NOMO-1 treated with dmso at 0.1 percent for 144 hours (cell line): ENCODE data around the gene DMGDH.

ENCODE experiments used
- DNase-seq: peaks from one replicate; lab custom pipeline; 2025; ENCODE audit not compliant: unreplicated experiment; lab: John Stamatoyannopoulos, UW

DMGDH gene

DNA sequence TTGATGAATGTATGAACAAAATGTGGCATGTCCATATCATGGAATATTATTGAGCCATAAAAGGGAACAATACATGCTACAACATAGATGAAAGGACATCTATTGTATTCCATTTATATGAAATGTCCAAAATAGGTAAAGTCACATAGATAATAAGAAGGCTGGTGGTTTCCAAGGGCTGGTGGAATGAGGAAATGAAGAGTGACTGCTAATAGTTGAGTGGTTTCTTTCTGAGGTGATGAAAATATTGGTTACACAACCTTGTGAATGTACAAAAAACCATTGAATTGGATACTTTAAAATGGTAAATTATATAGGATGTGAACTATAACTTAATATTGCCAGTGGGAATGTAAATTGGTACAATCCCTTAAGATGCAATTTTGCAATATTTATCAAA, 89.6 kb downstream of the DMGDH start:
- peak; percentile 42 for DNase-seq

DNA sequence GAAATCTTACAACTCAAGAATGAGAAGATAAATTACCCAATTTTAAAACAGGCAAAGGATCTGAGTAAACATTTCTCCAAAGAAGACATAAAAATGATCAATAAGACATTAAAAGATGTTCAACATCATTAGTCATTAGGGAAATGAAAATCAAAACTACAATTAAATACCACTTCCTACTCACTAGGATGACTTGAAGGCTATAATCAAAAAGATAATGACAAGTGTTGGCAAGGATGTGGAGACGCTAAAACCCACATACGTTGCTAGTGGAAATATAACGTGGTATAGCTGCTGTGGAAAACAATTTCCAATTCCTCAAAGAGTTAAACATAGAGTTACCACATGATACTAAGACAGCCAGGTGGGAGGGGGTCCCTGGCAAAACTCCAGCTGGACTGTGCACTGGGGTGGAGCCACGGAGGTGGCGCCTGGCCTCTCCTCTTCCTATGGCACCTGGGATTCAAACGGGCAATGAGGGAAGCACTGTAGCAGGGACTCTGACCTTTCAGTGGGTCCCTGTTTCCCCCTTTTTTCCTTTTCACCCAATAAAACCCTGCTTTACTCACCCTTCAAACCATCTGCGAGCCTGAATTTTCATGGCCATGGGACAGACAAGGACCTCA, 90.2 kb downstream of the DMGDH start:
- DNase-seq: no peak

DNA sequence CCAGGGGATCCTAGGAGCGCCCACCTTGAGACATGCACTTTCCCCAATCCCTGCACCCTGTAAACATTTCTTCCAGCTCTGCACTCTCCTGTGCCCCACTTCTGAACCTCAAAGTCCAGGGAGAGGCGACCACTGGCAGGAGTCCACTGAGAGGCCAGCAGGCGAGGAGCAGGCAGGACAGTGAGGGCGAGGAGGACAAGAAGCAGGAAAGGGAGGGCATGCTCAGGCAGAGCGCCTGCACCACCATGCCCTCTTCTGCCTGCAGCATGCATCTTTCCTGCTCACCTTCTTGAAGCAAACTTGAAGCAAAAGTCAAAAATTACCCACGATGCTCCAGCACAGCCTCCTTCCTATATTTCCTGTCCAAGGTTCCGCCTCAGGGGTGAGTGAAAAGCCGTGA, 94.4 kb downstream of the DMGDH start:
- no peak for DNase-seq

DNA sequence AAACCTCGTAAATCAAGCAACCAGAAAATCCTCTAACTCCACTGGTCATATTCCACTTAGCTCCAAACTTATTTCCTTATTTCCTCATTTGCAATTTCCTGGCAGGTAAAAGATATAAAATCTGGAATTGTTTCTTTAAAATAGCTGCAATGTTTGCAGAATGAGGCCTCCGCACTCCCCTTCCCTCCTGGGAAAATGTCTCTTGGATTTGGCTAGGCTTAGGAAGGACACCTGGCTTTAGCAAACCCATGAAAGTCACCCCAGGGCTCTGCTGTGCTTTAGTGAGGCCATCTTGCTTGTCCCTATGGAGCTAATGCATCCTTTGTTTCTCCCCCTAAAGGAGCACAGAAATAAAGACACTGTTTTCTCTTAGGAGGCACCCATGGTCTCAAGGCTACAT, 94.9 kb downstream of the DMGDH start:
- no peak for DNase-seq

DNA sequence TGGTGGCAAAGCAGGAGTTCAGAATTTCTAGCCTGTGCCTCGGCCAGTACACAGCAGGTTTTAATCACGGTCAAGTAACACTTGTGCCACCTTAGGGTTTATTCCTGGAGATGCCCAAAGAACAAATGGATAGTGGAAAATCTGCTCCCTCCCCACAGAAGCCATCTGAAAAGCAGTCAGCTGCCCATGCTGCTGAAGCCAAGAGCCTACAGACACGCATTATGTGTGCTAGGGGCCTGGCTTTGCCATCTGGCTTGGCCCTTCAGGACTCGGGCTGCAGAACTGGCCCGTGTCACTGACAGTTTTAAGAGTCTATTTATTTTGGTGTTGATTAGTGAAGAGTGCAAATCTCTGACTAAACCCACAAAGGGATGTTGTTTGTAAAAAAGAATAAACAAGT, 95.5 kb downstream of the DMGDH start:
- DNase-seq: no peak

DNA sequence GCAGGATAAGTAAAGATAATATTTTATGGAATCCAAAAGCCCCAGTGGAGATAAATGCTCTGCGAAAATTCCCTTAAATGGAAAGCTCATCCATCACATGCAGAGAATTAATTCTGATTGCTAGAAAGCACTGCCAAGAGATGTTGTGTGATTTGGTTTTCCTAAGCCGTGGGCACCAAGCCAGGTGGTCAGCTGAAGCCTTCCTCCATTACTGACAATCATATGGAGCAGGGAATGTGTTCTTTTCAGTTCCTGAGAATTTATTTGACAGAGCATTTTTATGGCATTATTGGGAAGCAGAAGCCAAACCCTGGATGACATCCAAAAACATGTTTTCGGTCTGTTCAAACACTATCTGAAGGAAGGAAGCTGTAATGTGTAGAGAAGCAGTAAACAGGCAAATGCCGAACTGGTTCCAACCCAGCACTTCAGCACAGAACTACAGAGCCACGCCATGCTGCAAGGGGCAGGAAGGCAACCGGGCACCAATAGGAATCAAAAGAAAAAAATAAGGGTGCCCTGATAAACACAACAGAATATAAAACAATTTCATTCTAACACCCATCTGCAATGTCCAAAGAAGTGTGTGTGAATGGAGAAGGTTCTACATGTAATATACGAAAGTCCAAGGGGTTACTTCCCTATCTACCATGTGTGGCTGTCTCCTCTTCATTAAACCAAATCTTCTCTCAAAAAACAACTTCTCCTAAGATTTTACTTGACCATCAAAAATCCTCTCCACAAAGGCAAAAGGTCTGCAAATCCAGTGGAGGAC, 96.6 kb downstream of the DMGDH start:
- no peak for DNase-seq

DNA sequence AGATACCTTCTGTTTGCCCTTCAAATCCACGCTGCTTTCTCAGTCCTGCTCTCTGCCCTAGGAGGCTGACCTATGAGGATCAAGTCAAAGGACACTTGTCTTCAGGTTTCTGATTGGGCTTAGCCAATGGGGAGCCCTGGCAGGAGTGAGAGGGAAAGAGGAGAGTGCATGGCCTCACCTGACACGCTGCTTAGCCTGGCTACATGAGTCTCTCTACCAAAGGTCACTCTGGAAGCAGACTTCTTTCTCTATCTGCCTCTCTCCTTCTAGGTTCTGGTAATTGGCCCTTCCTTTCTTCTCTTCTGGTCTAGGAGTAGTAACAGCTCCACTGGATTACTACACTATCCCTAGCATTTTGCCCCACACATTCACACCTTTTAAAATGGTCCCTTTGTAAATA, 97.5 kb downstream of the DMGDH start:
- DNase-seq: no peak

DNA sequence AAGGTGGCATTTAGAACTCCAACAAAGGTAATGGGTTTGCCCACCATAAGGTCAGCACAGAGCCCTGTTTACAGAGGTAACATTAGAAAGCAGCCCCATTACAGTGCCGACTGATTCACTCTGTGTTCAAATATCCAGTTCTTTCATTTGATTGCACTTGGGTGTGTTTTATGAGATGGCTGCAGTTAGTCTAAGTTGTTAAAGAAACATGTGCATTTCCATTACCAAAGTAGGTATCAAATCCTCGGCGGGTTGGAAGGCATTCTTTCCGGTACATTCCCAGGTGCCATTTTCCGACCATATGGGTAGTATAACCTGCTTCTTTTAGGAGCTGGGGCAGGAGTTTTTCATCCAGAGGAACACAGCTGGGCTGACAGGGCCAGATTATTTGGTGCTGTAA, 100.7 kb downstream of the DMGDH start:
- no peak for DNase-seq

DNA sequence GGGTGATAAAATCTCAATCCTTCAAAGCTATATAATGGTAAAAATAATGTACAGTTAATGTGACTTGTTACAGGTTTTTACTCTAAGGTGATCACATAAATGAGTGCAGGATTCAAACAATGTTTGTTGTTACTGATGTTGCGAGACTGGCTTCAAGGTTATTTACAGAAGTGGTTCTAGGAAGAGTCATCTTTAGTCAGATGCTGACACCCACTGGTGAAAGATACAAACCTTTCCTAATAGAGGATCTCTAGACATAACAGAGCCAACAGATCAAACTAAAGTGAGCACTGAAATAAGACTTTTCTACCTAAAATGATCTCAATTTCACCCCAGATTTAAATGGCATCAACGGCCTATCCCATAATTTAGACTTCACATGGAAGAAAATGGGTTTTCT, 104.6 kb downstream of the DMGDH start:
- no peak for DNase-seq

DNA sequence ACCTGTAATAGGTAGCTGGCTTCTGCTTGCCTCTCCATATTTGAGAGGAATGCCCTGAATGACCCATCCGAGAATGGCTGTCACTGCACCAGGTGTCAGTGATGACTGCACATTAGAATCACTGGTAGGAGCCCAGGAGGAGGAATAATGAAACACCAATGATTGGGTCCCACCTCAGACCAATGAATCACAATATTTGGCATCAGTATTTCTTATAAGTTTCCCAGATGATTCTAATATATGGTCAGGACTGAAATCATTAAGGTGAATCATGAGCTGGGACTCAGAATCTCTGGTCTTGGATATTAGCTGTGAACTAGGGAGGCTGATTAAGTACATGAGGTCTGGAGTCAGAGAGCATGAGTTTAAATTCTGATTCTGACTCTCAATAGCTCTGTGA, 107.7 kb downstream of the DMGDH start:
- DNase-seq: no peak

DNA sequence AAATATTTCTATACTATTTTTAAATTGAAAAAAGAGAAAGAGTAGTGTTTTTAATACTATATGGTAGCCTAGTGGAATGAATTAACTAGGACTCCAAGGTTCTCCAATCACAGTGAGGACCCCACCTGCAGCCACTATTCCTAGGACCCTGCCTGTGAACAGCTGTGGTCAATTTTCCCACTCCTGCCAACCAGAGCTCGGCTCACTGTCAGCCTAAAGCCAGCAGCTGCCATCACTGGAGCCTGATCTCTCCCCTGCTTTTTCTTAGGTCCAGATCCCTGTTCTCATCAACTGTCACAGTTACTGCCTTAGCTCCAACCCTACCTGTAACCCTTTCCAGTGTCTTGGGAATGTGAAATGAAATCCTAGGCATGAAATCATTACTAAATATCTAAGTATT, 109.7 kb downstream of the DMGDH start:
- no peak for DNase-seq

DNA sequence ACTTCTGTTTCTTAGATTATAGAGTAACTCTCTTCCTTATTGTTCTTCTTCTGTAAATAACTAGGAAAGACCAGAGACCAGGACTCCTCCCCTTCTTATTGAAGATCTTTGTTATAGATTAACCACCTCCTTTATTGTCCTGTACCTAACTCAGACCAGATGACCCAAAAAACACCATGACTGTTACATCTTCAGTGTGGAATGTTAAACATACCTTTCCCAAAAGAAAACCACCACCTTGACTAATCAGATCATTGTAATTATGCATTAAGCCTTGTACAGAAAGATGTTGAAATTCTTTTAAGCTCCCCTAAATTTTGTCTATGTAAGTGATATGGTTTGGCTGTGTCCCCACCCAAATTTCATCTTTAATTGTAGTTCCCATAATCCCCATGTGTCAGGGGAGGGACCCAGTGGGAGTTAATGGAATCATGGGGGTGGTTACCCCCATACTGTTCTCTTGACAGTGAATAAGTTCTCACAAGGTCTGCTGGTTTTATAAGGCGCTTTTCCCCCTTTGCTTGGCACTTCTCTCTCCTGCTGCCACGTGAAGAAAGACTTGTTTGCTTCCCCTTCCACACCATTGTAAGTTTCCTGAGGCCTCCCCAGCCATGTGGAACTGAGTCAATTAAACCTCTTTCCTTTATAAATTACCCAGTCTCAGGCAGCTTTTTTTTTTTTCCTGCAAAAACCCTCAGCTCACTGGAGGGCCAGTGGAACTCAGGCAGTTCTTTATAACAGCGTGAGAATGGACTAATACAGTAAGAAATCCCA, 110.6 kb downstream of the DMGDH start:
- DNase-seq: no peak

DNA sequence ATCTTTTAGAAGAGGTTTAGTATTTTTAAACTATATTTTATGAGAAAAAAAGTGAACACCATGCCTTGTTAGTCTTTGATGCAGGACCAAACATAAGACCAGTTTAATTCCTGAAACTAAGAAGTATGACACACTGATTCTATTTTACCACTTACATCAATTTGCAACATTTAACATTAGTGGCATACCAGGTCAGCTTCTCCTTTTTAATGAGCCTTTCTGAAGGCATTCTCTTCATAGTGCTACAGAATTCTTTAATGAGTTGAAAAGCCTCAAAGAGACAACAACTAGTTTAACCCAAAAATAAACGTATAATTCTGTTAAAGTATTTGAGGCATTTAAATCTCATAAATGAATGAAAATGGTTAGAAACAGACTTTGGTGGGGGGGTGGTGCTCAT, 112.6 kb downstream of the DMGDH start:
- DNase-seq: no peak

DNA sequence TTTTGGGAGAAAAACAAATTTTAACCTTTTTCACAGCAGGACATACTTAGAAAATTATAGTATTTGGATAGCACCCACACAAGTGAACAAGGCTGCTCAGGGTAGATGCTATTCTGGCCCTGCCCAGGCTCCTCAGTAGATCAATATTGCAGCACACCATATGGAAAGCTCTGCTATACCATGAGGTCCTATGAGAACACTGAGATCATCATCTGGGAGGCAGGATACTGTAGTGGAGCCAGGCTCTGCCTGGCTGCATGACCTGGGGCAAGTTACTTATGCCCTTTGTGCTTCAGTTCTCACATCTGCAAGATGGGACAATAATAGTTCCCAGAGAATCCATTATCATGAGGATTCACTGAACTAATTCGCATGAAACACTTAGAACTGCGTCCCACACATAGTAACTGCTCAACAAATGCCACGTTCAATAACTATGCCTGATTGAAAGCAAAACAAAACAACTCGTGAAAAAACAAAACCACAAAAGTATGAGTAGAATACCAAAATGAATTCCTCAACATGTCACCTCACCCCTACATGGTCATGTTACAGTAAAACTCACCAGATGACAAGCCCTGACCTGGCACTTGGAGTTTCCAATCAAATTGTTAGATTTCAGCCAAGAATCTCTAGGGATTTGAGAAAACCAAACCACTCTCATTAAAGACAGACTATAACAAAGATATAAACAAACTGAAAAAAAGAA, 116.2 kb downstream of the DMGDH start:
- no peak for DNase-seq
